SJSA1 (cell line): ENCODE data around the gene WDR90. TPM values are rescaled to one million over a fixed set of nuclear protein-coding genes. Genes with fewer than 3 reads are reported as not detected.

ENCODE experiments used
- DNase-seq, 2 experiments: peaks; one replicate each; pipeline ENCODE4 v3.0.0-alpha.2; 2015 to 2020; ENCODE audit warnings: low spot score in 2 of 2, low read depth in 1 of 2
- H3K27ac ChIP-seq: fragments of 250-450 bp; sonication (Bioruptor Pico); 2 replicates; pipeline ENCODE4 v1.5.1; 2020; ENCODE audit warnings: mild to moderate bottlenecking, moderate library complexity
- H3K27me3 ChIP-seq: fragments of 250-450 bp; sonication (Bioruptor Pico); replicated peaks from 2 replicates; pipeline ENCODE4 v1.5.1; 2020; ENCODE audit warnings: mild to moderate bottlenecking, moderate library complexity
- H3K36me3 ChIP-seq: fragments of 250-450 bp; sonication (Bioruptor Pico); 2 replicates; pipeline ENCODE4 v1.5.1; 2020; ENCODE audit warnings: mild to moderate bottlenecking
- H3K4me1 ChIP-seq: fragments of 250-450 bp; sonication (Bioruptor Pico); replicated peaks from 2 replicates; pipeline ENCODE4 v1.6.1; 2021; ENCODE audit warnings: mild to moderate bottlenecking
- H3K4me3 ChIP-seq: fragments of 250-450 bp; sonication (Bioruptor Pico); 2 replicates; pipeline ENCODE4 v1.5.1; 2020; ENCODE audit warnings: mild to moderate bottlenecking
- H3K9me3 ChIP-seq: fragments of 250-450 bp; sonication (Bioruptor Pico); replicated peaks from 2 replicates; pipeline ENCODE4 v1.5.1; 2020; ENCODE audit warnings: mild to moderate bottlenecking
- total RNA-seq: library from RNA; depleted of rRNA; stranded (reverse); fragments of >200 nt; shearing (Covaris generic); gene quantifications from 2 replicates; pipeline ENCODE4 v1.2.3, GENCODE V29; 2014

The WDR90 gene
- total RNA-seq, 1 experiment from 2014 or later = 12.1 TPM

DNA sequence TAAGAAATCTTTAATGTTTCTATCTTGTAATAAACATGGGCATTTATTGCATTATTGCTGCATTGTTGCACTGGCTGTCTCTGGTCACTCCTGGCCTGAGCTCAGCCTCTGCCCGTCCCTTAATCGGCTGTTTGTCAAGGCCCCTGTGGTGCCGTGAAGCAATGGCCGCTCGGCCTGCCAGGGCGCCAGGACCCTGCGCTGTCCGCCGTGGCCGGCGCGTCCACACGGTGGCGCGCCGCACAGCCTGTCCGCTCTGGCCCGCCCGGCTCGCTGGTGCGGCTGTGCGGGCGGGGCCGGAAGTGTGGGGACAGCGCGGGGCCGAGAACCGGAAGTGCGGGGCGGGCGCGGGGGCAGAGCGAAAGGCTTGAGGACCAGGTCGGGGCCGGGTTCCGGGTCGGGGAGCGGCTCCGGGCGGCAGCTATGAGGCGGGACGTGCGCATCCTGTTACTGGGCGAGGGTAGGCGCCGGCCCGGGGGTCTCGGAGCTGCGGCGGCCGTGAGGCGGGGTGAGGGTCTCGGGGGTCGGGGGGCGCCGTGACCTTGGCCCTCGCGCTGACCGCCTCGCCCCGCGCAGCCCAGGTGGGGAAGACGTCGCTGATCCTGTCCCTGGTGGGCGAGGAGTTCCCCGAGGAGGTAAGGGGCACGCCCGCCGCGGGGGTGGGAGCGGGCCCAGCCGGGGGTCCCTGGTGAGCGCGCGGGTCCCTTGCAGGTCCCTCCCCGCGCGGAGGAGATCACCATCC lies 18.8 kb downstream of the WDR90 start, which contains the start of gene RHOT2:
TSS of gene RHOT2 (plus strand) at position 353 of the 739 bp plus-strand sequence. CDS start at position 421, 68 bp downstream.
- Histone ChIP-seq H3K9me3 (no peaks in the 10 kb centered on the region), H3K27ac (peak within 1 kb of the TSS; percentile 23; the same call in 1 of the 2 replicates), H3K4me1 (peaks cover 10% of the 10 kb centered on the region), H3K36me3 (peaks cover 58% of the 10 kb centered on the region), H3K4me3 (peak within 1 kb of the TSS; percentile 80), H3K27me3 (no peaks in the 10 kb centered on the region)
- DNase-seq = peak; percentile 68 to 93

DNA sequence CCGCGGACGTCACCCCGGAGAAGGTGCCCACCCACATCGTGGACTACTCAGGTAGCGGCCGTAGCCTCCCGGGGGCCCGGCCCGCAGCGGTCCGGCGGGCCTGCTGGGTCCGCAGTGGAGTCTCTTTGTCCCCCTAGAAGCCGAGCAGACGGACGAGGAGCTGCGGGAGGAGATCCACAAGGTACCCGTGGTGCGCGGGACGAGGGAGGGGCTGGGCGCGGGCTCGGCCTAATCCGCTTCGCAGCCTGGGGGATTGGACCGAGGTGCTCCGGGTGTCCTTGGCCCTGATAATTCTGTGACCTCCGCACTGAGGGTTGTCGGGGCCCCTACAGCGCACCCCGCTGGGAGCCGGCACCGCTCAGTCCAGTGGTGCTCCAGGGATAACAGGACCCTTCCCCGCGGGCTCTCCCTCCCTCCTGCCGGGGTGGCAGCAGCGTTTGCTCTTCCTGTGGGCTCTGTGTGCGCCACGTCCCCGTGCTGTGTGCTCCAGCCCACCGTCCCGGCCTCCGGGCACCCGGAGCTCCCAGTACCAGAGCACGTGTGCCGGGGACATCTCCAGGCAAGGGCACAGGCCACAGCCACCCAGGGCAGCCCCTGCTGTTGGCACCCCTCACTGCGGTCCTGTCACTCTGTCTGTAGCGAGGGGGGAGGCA lies 19.5 kb downstream of the WDR90 start:
- DNase-seq = peak in 1 of 2 experiments; percentile 26
- Histone ChIP-seq H3K27ac (peak overlapping the region; percentile 23; the same call in 1 of the 2 replicates), H3K9me3 (no peaks in the 10 kb centered on the region), H3K36me3 (peaks cover 65% of the 10 kb centered on the region), H3K4me3 (peak overlapping the region; percentile 80), H3K27me3 (no peaks in the 10 kb centered on the region), H3K4me1 (peaks cover 10% of the 10 kb centered on the region)

DNA sequence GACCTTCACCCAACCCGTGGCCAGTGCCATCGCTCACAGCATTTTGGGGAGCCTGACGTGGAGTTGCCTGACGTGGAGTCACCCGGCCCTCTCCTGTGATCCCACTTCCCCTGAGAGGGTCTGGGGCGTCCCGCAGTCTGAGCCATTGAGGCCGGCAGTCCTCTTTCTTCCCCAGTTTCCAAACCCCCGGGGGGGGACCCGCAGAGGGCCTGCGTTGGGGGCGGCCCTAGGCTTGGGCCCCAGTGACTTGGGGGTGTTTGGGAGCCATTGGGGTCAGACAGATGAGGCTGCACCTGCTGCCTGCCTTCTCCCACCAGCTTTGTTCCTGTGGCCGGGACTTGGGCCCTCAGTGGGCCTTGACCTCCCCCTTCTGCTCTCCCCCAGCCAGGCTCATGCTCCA lies 20.5 kb downstream of the WDR90 start:
- no peak for DNase-seq
- no peaks in the 10 kb centered on the region for H3K27me3 ChIP-seq

DNA sequence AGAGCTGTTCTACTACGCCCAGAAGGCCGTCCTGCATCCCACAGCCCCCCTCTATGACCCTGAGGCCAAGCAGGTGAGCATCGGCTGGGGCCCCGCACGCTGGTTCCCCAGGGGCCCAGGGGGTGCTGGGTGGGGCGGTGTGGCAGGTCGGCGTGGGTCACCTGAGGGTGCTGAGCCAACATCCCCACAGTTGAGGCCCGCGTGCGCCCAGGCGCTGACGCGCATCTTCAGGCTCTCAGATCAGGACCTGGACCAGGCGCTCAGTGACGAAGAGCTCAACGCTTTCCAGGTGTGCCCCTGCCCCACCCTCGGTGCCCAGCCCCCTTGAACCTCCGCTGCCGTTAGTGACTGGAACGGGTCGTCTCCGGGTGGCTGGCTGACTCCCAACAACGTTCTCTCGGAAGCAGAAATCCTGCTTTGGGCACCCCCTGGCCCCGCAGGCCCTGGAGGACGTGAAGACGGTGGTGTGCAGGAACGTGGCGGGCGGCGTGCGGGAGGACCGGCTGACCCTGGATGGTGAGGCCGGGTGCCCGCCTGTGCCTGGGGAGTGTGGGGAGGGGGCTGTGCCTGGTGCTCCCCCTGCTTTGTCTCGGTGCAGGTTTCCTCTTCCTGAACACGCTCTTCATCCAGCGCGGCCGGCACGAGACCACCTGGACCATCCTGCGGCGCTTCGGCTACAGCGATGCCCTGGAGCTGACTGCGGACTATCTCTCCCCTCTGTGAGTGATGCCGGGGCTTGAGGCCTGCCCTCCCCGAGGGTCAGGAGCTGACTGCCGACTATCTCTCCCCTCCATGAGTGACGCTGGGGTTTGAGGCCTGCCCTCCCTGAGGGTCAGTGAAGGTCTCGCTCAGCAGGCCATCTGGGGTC lies 21.6 kb downstream of the WDR90 start:
- peaks cover 72% of the 10 kb centered on the region for H3K36me3 ChIP-seq
- peaks cover 13% of the 10 kb centered on the region for H3K4me1 ChIP-seq
- H3K9me3 ChIP-seq = no peaks in the 10 kb centered on the region
- no peak for DNase-seq
- no peaks in the 10 kb centered on the region for H3K27me3 ChIP-seq
- no peak overlapping the region for H3K4me3 ChIP-seq
- no peak overlapping the region for H3K27ac ChIP-seq

More for the DNA sequence above, 20.5 kb downstream of the WDR90 start:
- Histone ChIP-seq H3K9me3 (no peaks in the 10 kb centered on the region), H3K27ac (no peak overlapping the region), H3K4me3 (peak overlapping the region; percentile 80; the same call in 1 of the 2 replicates), H3K36me3 (peaks cover 72% of the 10 kb centered on the region), H3K4me1 (peaks cover 10% of the 10 kb centered on the region)

DNA sequence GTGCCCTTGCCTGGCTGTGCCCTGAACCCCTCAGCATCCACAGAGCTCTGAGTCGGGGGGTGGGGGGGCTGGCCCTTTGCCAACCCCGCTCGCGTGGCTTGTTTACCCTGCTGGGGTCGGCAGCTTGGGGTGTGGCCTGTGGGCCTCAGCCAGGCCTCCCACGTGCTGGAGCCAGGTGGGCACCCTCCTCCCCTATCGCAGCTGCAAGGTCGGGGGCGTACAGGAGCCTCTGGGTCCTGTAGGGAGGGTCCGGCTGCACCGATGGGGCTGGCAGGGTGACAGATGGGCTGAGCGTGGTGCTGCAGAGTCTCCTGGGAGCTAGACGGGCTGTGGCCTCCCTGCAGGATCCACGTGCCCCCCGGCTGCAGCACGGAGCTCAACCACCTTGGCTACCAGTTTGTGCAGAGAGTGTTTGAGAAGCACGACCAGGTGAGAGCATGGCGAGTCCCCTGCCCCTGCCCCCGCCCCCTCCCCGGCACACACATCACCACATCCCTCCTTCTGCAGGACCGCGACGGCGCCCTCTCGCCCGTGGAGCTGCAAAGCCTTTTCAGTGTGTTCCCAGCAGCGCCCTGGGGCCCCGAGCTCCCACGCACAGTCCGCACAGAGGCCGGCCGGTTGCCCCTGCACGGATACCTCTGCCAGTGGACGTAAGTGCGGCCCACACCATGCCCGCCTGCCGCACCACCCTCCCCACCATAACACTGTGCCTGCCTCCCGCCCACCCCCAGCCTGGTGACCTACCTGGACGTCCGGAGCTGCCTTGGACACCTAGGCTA lies 22.4 kb downstream of the WDR90 start:
- Histone ChIP-seq H3K4me3 (no peak overlapping the region), H3K36me3 (peaks cover 70% of the 10 kb centered on the region), H3K27me3 (no peaks in the 10 kb centered on the region), H3K4me1 (peaks cover 13% of the 10 kb centered on the region), H3K9me3 (no peaks in the 10 kb centered on the region), H3K27ac (no peak overlapping the region)
- DNase-seq = no peak

DNA sequence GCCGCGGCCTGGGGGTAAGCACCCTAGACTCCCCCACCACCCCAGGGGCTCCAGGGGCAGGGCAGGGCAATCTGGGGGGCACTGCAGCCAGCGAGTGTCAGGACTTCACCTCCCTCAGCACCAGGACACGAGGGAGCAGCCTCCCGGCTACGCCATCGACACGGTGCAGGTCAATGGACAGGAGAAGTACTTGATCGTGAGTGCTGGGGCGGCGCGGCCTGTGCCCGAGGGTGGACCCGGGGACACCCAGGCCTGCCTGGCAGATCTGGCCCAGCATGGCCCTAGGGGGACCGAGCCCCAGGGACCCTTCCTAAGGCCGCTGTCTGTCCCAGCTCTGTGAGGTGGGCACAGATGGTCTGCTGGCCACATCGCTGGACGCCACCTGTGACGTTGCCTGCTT lies 23.2 kb downstream of the WDR90 start:
- no peak overlapping the region for H3K4me3 ChIP-seq
- H3K36me3 ChIP-seq = peaks cover 66% of the 10 kb centered on the region
- peaks cover 13% of the 10 kb centered on the region for H3K4me1 ChIP-seq

DNA sequence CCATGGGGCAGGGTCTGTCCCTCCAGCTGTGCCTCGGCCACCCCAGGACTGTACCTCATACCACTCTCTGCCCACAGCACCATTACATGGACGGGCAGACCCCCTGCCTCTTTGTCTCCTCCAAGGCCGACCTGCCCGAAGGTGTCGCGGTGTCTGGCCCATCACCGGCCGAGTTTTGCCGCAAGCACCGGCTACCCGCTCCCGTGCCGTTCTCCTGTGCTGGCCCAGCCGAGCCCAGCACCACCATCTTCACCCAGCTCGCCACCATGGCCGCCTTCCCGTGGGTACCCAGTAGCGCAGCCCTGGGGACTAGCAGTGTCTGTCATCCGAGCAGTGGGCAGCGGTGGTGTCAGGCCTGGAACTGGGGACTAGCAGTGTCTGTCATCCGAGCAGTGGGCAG lies 23.7 kb downstream of the WDR90 start:
- Histone ChIP-seq H3K27me3 (no peaks in the 10 kb centered on the region), H3K36me3 (peaks cover 64% of the 10 kb centered on the region), H3K27ac (no peak overlapping the region), H3K9me3 (no peaks in the 10 kb centered on the region), H3K4me3 (no peak overlapping the region), H3K4me1 (peaks cover 13% of the 10 kb centered on the region)
- no peak for DNase-seq

More for the DNA sequence above, 23.2 kb downstream of the WDR90 start:
- DNase-seq = no peak
- H3K27me3 ChIP-seq = no peaks in the 10 kb centered on the region
- H3K9me3 ChIP-seq = no peaks in the 10 kb centered on the region
- no peak overlapping the region for H3K27ac ChIP-seq

DNA sequence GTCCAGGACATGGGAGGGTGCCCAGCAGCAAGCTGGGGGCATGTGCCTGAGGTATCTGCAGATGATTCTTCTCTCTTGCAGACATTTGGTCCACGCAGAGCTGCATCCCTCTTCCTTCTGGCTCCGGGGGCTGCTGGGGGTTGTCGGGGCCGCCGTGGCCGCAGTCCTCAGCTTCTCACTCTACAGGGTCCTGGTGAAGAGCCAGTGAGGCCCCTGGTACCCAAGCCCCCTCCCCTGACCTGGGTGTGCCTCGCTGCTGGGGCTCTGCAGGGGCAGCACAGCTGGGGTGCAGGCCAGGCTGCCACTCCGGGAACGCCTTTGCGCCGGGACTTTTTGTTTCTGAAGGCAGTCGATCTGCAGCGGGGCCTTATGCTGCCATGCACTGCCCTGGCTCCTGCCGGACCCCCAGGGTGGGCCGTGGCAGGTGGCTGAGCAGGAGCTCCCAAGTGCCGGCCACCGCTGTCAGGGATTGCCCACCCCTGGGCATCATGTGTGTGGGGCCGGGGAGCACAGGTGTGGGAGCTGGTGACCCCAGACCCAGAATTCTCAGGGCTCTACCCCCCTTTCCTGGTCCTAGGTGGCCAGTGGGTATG lies 24.3 kb downstream of the WDR90 start:
- DNase-seq = no peak
- no peak overlapping the region for H3K27ac ChIP-seq
- no peaks in the 10 kb centered on the region for H3K27me3 ChIP-seq

DNA sequence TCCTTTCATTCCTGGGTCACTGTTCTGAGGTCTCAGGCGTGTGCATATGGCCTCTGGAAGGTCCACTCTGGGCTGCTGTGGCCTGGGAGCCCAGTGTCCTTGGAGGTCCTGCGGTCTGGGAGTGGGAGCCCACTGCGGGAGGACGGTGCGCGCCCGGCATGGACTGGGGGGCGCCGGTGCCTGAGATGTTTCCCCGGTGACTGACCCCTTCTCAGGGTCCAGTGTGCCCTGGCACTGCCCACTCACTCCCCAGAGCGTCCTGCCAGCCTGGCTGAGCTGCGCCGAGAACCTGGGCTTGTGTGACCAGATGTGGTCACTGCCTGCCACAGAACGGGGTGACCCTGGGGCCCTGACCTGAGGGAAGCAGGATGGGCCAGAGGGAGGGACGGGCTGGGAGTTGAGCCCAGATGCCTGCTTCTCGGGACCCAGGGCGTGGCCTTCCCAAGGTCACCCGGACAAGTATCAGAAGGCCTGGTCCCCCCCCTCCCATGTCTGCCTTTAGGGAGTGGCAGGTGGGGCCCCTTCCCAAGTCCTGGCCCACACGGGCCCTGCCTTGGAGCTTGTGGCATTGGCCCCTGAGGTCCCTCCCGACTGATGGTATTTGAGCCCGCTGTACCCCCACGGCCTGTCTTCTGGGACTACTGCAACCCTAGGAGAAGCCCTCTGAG lies 25.2 kb downstream of the WDR90 start:
- Histone ChIP-seq H3K36me3 (peaks cover 50% of the 10 kb centered on the region), H3K4me1 (peaks cover 9% of the 10 kb centered on the region), H3K4me3 (no peak overlapping the region), H3K27me3 (no peaks in the 10 kb centered on the region), H3K9me3 (no peaks in the 10 kb centered on the region), H3K27ac (no peak overlapping the region)
- no peak for DNase-seq

More for the DNA sequence above, 24.3 kb downstream of the WDR90 start:
- Histone ChIP-seq H3K4me3 (no peak overlapping the region), H3K4me1 (peaks cover 13% of the 10 kb centered on the region), H3K36me3 (peaks cover 58% of the 10 kb centered on the region), H3K9me3 (no peaks in the 10 kb centered on the region)

DNA sequence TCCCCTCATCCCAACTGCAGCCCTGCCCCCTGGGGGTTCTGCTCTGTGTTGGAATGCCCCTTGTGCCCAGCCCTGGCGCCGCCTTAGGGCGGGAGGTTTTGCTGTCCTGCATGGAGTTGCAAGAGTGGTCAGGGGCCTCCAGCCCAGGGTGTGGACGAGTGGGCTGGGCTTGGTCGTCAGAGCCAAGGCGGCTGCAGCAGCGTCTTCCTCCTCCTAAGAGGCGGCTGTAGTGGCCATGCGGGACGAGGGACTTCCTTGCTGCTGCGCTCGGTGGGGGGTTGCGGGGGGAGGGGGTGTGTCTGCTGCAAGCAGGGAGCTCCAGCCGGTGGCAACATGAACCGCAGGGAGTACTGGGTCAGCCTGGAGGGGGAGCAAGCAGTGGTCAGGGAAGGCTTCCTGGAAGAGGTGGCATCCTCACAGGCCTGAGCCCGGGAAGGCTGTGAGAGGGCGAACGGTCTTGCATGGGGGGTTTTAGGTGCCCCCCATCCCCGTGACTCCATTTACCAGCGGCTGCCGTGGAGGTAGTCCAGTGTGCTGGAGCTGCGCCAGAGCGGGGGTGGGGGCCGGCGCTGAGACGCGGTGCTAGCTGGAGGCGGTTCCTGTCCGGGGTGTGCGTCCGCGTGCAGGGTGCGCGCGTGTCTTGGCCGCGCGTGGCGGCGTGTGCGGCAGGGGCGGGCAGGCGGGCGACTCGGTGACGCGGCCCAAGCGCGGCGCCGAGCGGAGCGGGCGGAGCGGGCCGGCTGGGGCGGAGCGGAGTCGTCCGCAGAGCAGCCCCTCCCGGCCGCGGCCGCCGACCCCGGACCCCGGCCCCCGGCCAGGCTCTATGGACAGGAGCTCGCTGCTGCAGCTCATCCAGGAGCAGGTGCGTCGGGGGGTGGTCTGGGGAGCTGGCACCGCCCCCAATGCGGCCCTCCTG lies 26.1 kb downstream of the WDR90 start, which contains the start of gene RHBDL1:
TSS of gene RHBDL1 (plus strand) at position 704 of the 916 bp plus-strand sequence. CDS start at position 824, 120 bp downstream.
- no peak within 1 kb of the TSS for H3K27ac ChIP-seq
- peaks cover 44% of the 10 kb centered on the region for H3K36me3 ChIP-seq
- no peak for DNase-seq

DNA sequence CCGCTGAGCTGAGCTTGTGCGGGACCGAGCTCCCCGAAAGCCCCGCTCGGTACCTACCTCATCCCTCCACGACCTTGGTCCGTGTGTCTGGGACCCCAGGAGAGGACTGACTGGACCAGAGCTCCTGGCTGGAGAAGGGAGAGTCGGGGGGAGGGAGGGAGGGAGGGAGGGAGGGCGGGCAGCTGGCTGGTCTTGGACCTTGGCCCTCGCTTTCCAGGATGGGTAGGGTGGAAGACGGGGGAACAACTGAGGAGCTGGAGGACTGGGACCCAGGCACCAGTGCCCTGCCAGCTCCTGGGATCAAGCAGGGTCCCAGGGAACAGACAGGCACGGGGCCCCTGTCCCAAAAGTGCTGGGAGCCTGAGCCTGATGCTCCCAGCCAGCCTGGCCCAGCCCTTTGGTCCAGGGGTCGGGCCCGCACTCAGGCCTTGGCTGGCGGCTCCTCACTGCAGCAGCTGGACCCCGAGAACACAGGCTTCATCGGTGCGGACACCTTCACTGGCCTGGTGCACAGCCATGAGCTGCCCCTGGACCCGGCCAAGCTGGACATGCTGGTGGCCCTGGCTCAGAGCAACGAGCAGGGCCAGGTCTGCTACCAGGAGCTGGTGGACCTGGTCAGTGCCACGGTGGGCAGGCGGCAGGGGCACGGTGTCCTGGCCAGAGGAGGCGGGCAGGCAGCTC lies 26.9 kb downstream of the WDR90 start:
- Histone ChIP-seq H3K4me1 (peaks cover 19% of the 10 kb centered on the region), H3K27me3 (no peaks in the 10 kb centered on the region), H3K9me3 (peaks cover 5% of the 10 kb centered on the region), H3K36me3 (peaks cover 43% of the 10 kb centered on the region), H3K4me3 (no peak overlapping the region), H3K27ac (no peak overlapping the region)
- DNase-seq = no peak

More for the DNA sequence above, 26.1 kb downstream of the WDR90 start, which contains the start of gene RHBDL1:
- H3K4me3 ChIP-seq = no peak within 1 kb of the TSS
- no peaks in the 10 kb centered on the region for H3K27me3 ChIP-seq
- H3K9me3 ChIP-seq = peaks cover 3% of the 10 kb centered on the region
- H3K4me1 ChIP-seq = peaks cover 14% of the 10 kb centered on the region
